ENCODE data around the gene ZNF750. TPM values are rescaled to one million over a fixed set of nuclear protein-coding genes. Genes with fewer than 3 reads are reported as not detected.

Gene ZNF750
- total RNA-seq, 1 experiment from 2014 or later = not detected

DNA sequence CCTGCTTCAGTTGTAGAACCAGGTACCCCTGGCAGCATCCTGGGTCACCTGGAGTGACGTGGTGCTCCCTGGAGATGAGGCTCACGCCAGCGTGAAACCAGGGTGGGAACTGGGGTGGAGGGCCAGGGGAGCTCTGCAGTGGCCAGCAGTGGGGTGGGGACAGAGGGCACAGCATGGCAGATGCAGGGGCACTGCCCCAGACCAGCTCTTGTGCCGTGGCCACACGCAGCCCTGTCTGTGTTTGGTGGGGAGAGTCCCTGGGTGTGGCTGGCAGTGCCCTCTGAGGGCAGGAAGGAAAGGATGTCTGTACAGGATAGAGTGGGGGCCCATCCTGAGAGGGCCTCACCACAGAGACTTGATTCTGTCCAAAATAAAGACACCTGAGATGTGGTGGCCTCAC lies 24.5 kb downstream of the ZNF750 start:
- no TSS peak for BruUV-seq (replicated peaks)
- Histone ChIP-seq H3K27me3 (ENCODE audit: control insufficient read depth, insufficient read depth, low read length) (no peaks in the 10 kb centered on the region), H3K36me3 (ENCODE audit: control insufficient read depth, insufficient read depth, low read length) (peaks cover 2% of the 10 kb centered on the region; the same call in 1 of the 2 replicates), H3K27ac (ENCODE audit: low read length) (no peak overlapping the region), H3K4me3 (ENCODE audit: low read depth in 2 of 2, low read length in 2 of 2) (no peak overlapping the region), H3K9me3 (ENCODE audit: control insufficient read depth, insufficient read depth, low read depth, low read length) (peaks cover 9% of the 10 kb centered on the region; the same call in 1 of the 2 replicates), H3K4me1 (ENCODE audit: control insufficient read depth, insufficient read depth, low read length) (no peaks in the 10 kb centered on the region)
- intact Hi-C loops (cut with micrococcal nuclease; ENCODE audit: unreplicated experiment) (no loop called here), in situ Hi-C loops (cut with HindIII; ENCODE audit: low pct_unique_long_range_greater_than_20kb, low sequenced_read_pairs) (no loop called here)
- no peak for TF ChIP-seq CTCF (IDR thresholded peaks at IDR 0.05)
- TF ChIP-seq SIN3A (IDR thresholded peaks at IDR 0.05; ENCODE audit: borderline replicate concordance, insufficient read depth, low read depth, low read length) = no peak
- TF ChIP-seq REST (IDR thresholded peaks at IDR 0.05; ENCODE audit: insufficient read depth in 1 of 2, low read depth in 2 of 2, low read length in 1 of 2) = no peak
- no peak for TF ChIP-seq TCF7L2 (IDR thresholded peaks at IDR 0.05; ENCODE audit: low read depth, low read length)
- no peak for TF ChIP-seq POLR2AphosphoS5 (IDR thresholded peaks at IDR 0.05; ENCODE audit: low read depth, low read length)
- ChIA-PET CTCF (no interaction called here), POLR2A (no interaction called here)
- no peak for DNase-seq (ENCODE audit: low read depth, low spot score)
- ATAC-seq = peak; percentile 35; the same call in 1 of the 2 replicates

DNA sequence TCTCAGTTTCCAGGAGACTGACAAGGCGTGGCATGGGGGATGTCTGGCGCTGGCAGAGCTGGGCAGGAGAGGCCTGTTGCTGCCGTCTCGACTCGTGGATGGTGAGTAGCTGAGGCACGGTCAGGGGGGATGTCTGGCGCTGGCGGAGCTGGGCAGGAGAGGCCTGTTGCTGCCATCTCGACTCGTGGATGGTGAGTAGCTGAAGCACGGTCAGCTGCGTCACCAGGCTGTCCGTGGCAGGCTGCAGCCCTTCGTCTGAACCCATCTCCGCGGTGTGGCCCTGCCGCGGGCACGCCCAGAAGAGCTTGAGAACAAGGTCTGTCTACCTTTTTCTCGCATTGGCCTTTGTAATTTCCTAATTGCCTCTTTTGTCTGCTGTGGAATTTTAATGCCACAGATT lies 25.0 kb downstream of the ZNF750 start:
- TF ChIP-seq POLR2AphosphoS5 (IDR thresholded peaks at IDR 0.05; ENCODE audit: low read depth, low read length) = no peak
- no peak for TF ChIP-seq TCF7L2 (IDR thresholded peaks at IDR 0.05; ENCODE audit: low read depth, low read length)
- TF ChIP-seq CTCF (IDR thresholded peaks at IDR 0.05) = no peak
- no peak for TF ChIP-seq REST (IDR thresholded peaks at IDR 0.05; ENCODE audit: insufficient read depth in 1 of 2, low read depth in 2 of 2, low read length in 1 of 2)
- TF ChIP-seq SIN3A (IDR thresholded peaks at IDR 0.05; ENCODE audit: borderline replicate concordance, insufficient read depth, low read depth, low read length) = no peak
- BruUV-seq (replicated peaks) = no TSS peak
- no peak overlapping the region for H3K4me3 ChIP-seq (ENCODE audit: low read depth in 2 of 2, low read length in 2 of 2)
- ChIA-PET CTCF (no interaction called here), POLR2A (no interaction called here)
- intact Hi-C loops (cut with micrococcal nuclease; ENCODE audit: unreplicated experiment) = no loop called here
- DNase-seq (ENCODE audit: low read depth, low spot score) (no peak), ATAC-seq (no peak)
- no peak overlapping the region for H3K27ac ChIP-seq (ENCODE audit: low read length)
- H3K36me3 ChIP-seq (ENCODE audit: control insufficient read depth, insufficient read depth, low read length) = peaks cover 2% of the 10 kb centered on the region; the same call in 1 of the 2 replicates
- no peaks in the 10 kb centered on the region for H3K4me1 ChIP-seq (ENCODE audit: control insufficient read depth, insufficient read depth, low read length)
- peaks cover 3% of the 10 kb centered on the region; the same call in 1 of the 2 replicates for H3K9me3 ChIP-seq (ENCODE audit: control insufficient read depth, insufficient read depth, low read depth, low read length)
- H3K27me3 ChIP-seq (ENCODE audit: control insufficient read depth, insufficient read depth, low read length) = no peaks in the 10 kb centered on the region
- in situ Hi-C loops (cut with HindIII; ENCODE audit: low pct_unique_long_range_greater_than_20kb, low sequenced_read_pairs) = no loop called here

Measured in Panc1 (cell line).